GM12865 (cell line): Measurements from ENCODE around the gene ZNF280A.
"Not testable (repeated sequence)": the region's sequence is repeated elsewhere in the genome, so short reads cannot be mapped to it uniquely, and the experiment has no call there.

Experiments
- DNase-seq: peaks from one replicate; pipeline ENCODE4 v3.0.0; 2010; ENCODE audit warnings: low read depth
- H3K4me3 ChIP-seq: 2 replicates; pipeline ENCODE4 v1.5.1; 2011; ENCODE audit warnings: mild to moderate bottlenecking, low read depth, low read length, control low read depth
- TF ChIP-seq, protein P1 (sequence below): IDR thresholded peaks from 2 replicates; pipeline ENCODE4 v1.5.1; 2011; ENCODE audit warnings: low read length, control low read depth, low read depth, inconsistent platforms; ENCODE audit not compliant: insufficient read depth; ENCODE audit errors: missing control alignments

ZNF280A gene

DNA sequence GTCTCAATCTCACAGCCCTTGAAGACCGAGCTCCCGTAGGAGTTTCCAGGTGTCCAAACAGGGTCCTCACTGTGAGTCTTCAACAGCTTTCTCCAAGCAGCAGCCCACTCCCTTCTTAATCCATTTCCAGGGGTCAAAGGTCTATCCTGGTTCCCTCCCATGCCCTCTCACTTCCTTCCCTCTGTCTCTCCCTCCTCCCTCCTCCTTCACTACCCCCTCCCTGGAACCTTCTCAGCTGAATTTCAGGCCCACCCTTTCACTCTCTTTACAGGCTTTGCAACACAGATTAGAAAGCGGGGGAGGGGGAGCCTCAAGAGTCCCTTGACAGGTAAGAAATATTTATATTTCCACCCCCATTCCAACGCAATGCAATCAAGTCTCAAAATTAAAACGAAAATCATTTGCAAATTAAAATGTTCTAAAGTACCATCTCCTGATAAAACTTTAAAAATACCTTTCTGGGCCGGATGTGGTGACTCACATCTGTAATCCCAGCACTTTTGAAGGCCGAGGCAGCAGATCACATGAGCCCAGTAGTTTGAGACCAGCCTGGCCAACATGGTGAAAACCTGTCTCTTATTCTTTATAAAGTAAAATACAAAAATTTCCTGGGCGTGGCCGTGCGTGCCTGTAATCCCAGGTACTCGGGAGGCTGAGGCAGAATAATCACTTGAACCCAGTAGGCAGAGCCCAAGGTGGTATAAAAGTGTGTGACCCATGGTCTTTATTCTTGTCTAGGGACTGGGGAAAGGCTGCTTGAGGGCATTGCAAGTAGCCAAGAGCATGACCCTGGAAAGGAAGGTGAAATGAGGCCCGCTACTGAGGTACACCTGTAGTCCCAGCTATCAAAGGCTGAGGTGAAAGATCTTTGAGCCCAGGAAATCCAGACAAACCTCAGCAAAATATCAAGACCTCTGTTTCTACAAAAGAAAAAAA is 865 bp upstream of the ZNF280A start:
- no peak for DNase-seq
- TF ChIP-seq, protein P1, sequence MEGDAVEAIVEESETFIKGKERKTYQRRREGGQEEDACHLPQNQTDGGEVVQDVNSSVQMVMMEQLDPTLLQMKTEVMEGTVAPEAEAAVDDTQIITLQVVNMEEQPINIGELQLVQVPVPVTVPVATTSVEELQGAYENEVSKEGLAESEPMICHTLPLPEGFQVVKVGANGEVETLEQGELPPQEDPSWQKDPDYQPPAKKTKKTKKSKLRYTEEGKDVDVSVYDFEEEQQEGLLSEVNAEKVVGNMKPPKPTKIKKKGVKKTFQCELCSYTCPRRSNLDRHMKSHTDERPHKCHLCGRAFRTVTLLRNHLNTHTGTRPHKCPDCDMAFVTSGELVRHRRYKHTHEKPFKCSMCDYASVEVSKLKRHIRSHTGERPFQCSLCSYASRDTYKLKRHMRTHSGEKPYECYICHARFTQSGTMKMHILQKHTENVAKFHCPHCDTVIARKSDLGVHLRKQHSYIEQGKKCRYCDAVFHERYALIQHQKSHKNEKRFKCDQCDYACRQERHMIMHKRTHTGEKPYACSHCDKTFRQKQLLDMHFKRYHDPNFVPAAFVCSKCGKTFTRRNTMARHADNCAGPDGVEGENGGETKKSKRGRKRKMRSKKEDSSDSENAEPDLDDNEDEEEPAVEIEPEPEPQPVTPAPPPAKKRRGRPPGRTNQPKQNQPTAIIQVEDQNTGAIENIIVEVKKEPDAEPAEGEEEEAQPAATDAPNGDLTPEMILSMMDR = no peak
- no peak overlapping the region for H3K4me3 ChIP-seq

DNA sequence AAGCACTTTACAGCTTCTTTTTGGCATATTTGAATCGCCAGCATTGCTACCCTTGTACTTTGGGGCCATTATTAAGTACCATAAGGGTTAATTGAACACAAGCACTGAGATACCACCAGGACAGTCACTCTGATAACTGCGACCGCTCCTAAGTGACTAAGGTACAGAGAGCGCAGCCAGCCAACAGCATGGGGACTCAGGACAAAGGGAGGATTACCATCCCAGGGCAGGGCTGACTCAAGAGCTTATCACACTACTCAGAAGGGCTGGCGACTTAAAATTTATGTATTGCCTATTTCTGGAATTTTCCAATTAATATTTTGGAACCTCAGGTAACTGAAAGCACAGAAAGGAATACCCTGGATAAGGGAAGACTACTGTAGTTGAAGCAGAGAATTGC is 479 bp downstream of the ZNF280A start:
- no peak overlapping the region for H3K4me3 ChIP-seq
- DNase-seq = no peak
- TF ChIP-seq, protein P1 = no peak

DNA sequence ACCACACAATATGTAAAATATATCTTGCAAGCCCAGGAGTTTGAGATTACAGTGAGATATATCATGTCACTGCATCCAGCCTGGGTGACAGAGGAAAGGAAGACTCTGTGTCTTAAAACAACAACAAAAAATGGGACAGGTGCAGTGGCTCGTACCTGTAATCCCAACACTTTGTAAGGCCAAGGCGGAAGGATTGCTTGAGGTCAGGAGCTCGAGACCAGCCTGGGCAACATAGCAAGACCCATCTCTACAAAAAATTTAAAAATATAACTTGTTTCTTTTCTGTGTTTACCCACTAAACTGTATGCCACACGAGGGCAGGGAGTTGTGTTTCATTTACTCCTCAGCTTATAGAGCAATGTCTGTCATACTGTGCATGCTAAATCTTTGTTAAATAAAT is 3.1 kb downstream of the ZNF280A start:
- TF ChIP-seq, protein P1 = no peak
- DNase-seq = no peak

DNA sequence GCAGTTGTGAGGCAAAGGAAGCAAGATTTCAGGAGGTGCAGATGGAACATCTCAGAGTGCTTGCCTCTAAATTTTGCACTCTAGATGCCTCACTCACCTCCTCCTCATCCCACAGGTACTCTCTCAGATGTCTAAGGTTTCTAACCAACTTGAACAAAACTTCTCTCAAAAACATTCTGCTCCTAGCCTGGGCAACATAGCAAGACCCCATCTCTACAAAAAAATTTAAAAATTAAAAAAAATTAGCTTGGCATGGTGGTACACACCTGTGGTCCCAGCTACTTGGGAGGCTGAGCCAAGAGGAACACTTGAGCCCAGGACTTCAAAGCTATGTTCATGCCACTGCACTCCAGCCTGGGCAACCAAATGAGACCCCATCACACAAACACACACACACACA is 4.2 kb downstream of the ZNF280A start:
- DNase-seq = no peak
- no peak overlapping the region for H3K4me3 ChIP-seq
- TF ChIP-seq, protein P1 = no peak

More for the DNA sequence above, 3.1 kb downstream of the ZNF280A start:
- H3K4me3 ChIP-seq = no peak overlapping the region

DNA sequence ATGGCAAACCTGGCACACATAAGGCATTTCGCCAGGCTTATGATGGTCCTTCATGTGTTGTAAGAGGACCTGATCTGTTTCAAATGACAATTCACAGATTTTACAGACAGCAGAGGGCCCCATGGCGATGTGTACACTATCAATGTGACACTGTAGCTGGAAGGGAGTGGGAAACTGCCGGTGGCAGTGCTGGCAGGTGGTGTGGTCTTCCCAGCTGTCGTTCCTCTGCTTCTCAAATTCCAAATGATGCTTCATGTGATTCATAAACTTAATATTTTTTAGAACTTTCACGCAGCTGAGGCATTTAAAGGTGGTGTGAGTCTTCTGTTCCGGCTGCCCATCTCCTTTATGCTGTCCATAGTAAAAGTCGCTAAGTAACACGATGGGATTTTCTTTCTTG is 5.6 kb downstream of the ZNF280A start:
- H3K4me3 ChIP-seq, DNase-seq: not testable (repeated sequence)

DNA sequence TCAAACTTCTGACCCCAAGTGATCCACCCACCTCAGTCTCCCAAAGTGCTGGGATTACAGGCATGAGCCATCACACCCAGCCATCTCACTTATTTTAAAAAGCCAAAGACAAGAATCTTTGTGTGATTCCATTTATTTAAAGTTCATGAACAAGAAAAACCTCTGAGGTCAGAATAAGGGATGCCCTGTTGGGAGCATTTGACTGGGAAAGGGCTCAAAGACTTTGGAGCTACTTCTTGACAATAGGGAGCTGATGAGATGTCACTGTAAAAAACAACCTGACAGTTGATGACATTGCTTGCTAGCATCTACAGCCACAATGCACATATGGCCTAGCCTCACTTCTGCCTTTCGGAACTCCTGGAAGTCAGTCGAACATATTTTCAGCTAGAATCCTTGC is 6.5 kb downstream of the ZNF280A start:
- DNase-seq = no peak
- H3K4me3 ChIP-seq = no peak overlapping the region
- TF ChIP-seq, protein P1 = no peak

DNA sequence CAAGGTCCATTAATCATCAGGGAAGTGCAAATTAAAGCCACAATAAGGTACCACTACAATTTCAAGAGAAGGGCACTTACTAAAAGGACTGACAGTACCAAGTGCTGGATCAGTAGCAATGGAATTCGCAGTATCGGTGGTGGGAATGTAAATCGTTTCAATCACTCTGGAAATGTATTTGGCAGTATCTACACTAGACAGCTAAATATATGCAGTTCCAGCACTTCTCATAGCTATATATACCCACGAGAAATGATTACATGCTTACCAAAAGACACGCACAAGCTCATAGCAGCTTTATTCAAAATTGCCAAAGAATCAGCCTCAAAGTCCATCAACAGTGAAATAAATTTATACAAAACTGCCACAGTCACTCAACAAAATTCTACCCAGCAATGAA is 7.1 kb downstream of the ZNF280A start:
- no peak overlapping the region for H3K4me3 ChIP-seq
- no peak for DNase-seq
- TF ChIP-seq, protein P1 = no peak

DNA sequence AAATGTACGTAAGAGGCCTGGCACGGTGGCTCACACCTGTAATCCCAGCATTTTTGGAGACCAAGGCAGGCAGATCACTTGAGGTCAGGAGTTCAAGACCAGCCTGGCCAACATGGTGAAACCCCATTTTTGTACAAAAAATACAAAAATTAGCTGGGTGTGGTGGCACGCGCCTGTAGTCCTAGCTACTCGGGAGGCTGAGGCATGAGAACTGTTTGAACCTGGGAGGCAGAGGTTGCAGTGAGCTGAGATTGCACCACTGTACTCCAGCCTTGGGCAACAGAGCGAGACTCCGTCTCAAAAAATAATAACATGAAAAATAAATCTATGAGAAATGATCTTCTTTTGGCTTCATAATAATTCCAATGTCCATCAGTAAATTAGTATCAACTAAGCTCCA is 9.2 kb downstream of the ZNF280A start:
- not testable (repeated sequence) for DNase-seq, H3K4me3 ChIP-seq

DNA sequence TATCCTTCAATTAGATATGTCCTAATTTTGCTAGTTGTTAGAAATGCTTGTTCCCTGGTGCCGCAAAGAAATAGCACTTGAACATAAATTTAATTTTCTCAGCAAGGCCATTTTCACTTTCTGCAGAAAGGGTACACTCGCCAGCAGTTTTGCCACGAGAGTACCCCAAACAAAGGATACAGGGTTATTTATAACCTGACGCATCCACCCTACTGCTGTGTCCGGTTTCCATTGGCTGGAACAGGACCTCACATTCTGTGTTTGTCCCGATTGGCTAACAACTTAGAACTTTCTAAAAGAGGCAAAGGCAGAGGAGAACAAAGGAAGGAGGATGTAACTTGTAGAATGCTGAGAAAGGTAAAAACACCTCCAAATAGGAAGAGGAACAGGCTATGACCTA is 10.2 kb downstream of the ZNF280A start:
- not testable (repeated sequence) for DNase-seq

More for the DNA sequence above, 10.2 kb downstream of the ZNF280A start:
- not testable (repeated sequence) for H3K4me3 ChIP-seq
